ENCODE data around the gene ABCB1.

- TF ChIP-seq ZNF37A (tag by site-specific recombination; IDR thresholded peaks at IDR 0.05) (no peak), ZNF555 (tag by site-specific recombination; conservative IDR thresholded peaks at IDR 0.05) (no peak), SETDB1 (IDR thresholded peaks at IDR 0.05; ENCODE audit: insufficient read length, low read length) (no peak), ZNF404 (tag by site-specific recombination; IDR thresholded peaks at IDR 0.05) (no peak), SP2 (tag by site-specific recombination; IDR thresholded peaks at IDR 0.05) (no peak), CTCF (tag by site-specific recombination; IDR thresholded peaks at IDR 0.05) (no peak), YY1 (tag by site-specific recombination; IDR thresholded peaks at IDR 0.05) (no peak), ZNF239 (tag by site-specific recombination; IDR thresholded peaks at IDR 0.05) (no peak)
These were observed 83.4 kb downstream of the ABCB1 start for GRCh38 chr7:87517136-87517815.
